IMR-90 (cell line): ENCODE measurements around the gene KYNU. TPM values are rescaled to one million over a fixed set of nuclear protein-coding genes. Genes with fewer than 3 reads are reported as not detected.

Experiments
- ATAC-seq: fragments of 200-7000 bp; cut with Tn5 transposase; 2 replicates; pipeline ENCODE4 v1.9.1; 2020; ENCODE audit warnings: low read depth, mild to moderate bottlenecking, moderate library complexity
- BruUV-seq: library from RNA; stranded (reverse); fragments of 400-500 nt; replicated peaks from 2 replicates; lab custom pipeline; 2021; lab: Mats Ljungman, UMichigan
- CTCF ChIA-PET: fragments of 300-600 bp; formaldehyde crosslinking; extraction: SDS; loops from one replicate; lab custom pipeline; 2021; ENCODE audit warnings: antibody characterized with exemption; lab: Yijun Ruan, JAX
- POLR2A ChIA-PET: fragments of 300-600 bp; sonication (Branson Sonifier 250); formaldehyde crosslinking; loops from one replicate; lab custom pipeline; 2022; ENCODE audit warnings: antibody characterized with exemption; ENCODE audit not compliant: unreplicated experiment; lab: Charles Lee
- DNase-seq: peaks from one replicate; pipeline ENCODE4 v3.0.0; 2013
- H2AFZ ChIP-seq: replicated peaks from 2 replicates; pipeline ENCODE3; 2013; ENCODE audit warnings: low read length, mild to moderate bottlenecking; ENCODE audit not compliant: poor library complexity
- H2AK5ac ChIP-seq: 2 replicates; pipeline ENCODE4 v1.6.1; 2013; ENCODE audit warnings: low read depth, low read length, inconsistent platforms
- H2AK9ac ChIP-seq: replicated peaks from 2 replicates; pipeline ENCODE3; 2013; ENCODE audit warnings: mild to moderate bottlenecking, low read depth, low read length, moderate library complexity; ENCODE audit not compliant: poor library complexity
- H2BK120ac ChIP-seq: 2 replicates; pipeline ENCODE4 v1.6.1; 2013; ENCODE audit warnings: low read depth, low read length, inconsistent platforms
- H2BK15ac ChIP-seq: 3 replicates; pipeline ENCODE4 v1.6.1; 2013; ENCODE audit warnings: low read depth, low read length, inconsistent platforms
- H2BK20ac ChIP-seq: 2 replicates; pipeline ENCODE4 v1.6.1; 2013; ENCODE audit warnings: low read depth, mild to moderate bottlenecking, inconsistent platforms, low read length, moderate library complexity
- H2BK5ac ChIP-seq: 2 replicates; pipeline ENCODE4 v1.6.1; 2013; ENCODE audit warnings: mild to moderate bottlenecking, low read depth, low read length, inconsistent platforms; ENCODE audit not compliant: poor library complexity, severe bottlenecking
- H3K14ac ChIP-seq: replicated peaks from 2 replicates; pipeline ENCODE4 v1.6.1; 2013; ENCODE audit warnings: low read depth, low read length, inconsistent platforms
- H3K18ac ChIP-seq: 2 replicates; pipeline ENCODE4 v1.6.1; 2013; ENCODE audit warnings: low read depth, low read length, control low read depth
- H3K23ac ChIP-seq: 2 replicates; pipeline ENCODE4 v1.6.1; 2013; ENCODE audit warnings: low read depth, low read length, inconsistent platforms
- H3K27ac ChIP-seq: 2 replicates; pipeline ENCODE4 v1.5.1; 2013; ENCODE audit warnings: mild to moderate bottlenecking, control low read depth, low read length; ENCODE audit not compliant: insufficient read depth
- H3K27me3 ChIP-seq: 2 replicates; pipeline ENCODE4 v1.6.1; 2013; ENCODE audit warnings: low read length; ENCODE audit not compliant: control insufficient read depth, insufficient read depth
- H3K36me3 ChIP-seq: 2 replicates; pipeline ENCODE4 v1.6.1; 2013; ENCODE audit warnings: low read length, mixed read lengths; ENCODE audit not compliant: control insufficient read depth, insufficient read depth
- H3K4ac ChIP-seq: 2 replicates; pipeline ENCODE4 v1.6.1; 2013; ENCODE audit warnings: low read depth, low read length, inconsistent platforms
- H3K4me1 ChIP-seq: 2 replicates; pipeline ENCODE4 v1.6.1; 2013; ENCODE audit warnings: low read length, mixed read lengths; ENCODE audit not compliant: control insufficient read depth, insufficient read depth
- H3K4me2 ChIP-seq: 2 replicates; pipeline ENCODE4 v1.6.1; 2013; ENCODE audit warnings: low read depth, mild to moderate bottlenecking, control low read depth, low read length, moderate library complexity
- H3K4me3 ChIP-seq: 2 replicates; pipeline ENCODE4 v1.5.1; 2013; ENCODE audit warnings: low read depth, mild to moderate bottlenecking, control low read depth, low read length, moderate library complexity; ENCODE audit not compliant: insufficient read depth
- H3K56ac ChIP-seq: 2 replicates; pipeline ENCODE4 v1.6.1; 2013; ENCODE audit warnings: low read length, inconsistent platforms; ENCODE audit not compliant: insufficient read depth; ENCODE audit errors: extremely low read depth
- H3K79me1 ChIP-seq, 2 experiments: 2 replicates each; pipeline ENCODE4 v1.6.1; 2013; ENCODE audit warnings: low read length in 2 of 2, inconsistent platforms in 1 of 2, low read depth in 1 of 2
- H3K9ac ChIP-seq: 2 replicates; pipeline ENCODE4 v1.6.1; 2013; ENCODE audit warnings: low read depth, low read length, control low read depth
- H3K9me1 ChIP-seq: 2 replicates; pipeline ENCODE4 v1.6.1; 2013; ENCODE audit warnings: low read length, inconsistent platforms; ENCODE audit not compliant: insufficient read depth
- H3K9me3 ChIP-seq: 2 replicates; pipeline ENCODE4 v1.6.1; 2013; ENCODE audit warnings: low read length; ENCODE audit not compliant: control insufficient read depth, insufficient read depth
- H4K20me1 ChIP-seq: 2 replicates; pipeline ENCODE4 v1.6.1; 2013; ENCODE audit warnings: low read length, inconsistent platforms; ENCODE audit not compliant: insufficient read depth
- H4K5ac ChIP-seq: 2 replicates; pipeline ENCODE4 v1.6.1; 2013; ENCODE audit warnings: mild to moderate bottlenecking, low read depth, low read length, control low read depth
- H4K8ac ChIP-seq, 2 experiments: 2 replicates each; pipeline ENCODE4 v1.6.1; 2013; ENCODE audit warnings: low read depth in 2 of 2, low read length in 2 of 2, control low read depth in 1 of 2, inconsistent platforms in 1 of 2
- H4K91ac ChIP-seq: 2 replicates; pipeline ENCODE4 v1.6.1; 2013; ENCODE audit warnings: low read depth, low read length, inconsistent platforms; ENCODE audit not compliant: insufficient read depth
- CHD1 ChIP-seq: IDR thresholded peaks from 2 replicates; pipeline ENCODE4 v1.6.1; 2012; ENCODE audit warnings: low read depth, low read length, improper control_type of control experiment
- CTCF ChIP-seq: conservative IDR thresholded peaks from 2 replicates; pipeline ENCODE4 v1.5.1; 2012; ENCODE audit warnings: mild to moderate bottlenecking, low read depth, low read length, improper control_type of control experiment
- ELK1 ChIP-seq: fragments of 150-350 bp; IDR thresholded peaks from 2 replicates; pipeline ENCODE4 v1.6.1; 2016; ENCODE audit warnings: low read depth, mild to moderate bottlenecking, low read length, moderate library complexity, borderline replicate concordance
- NFE2L2 ChIP-seq: fragments of 150-350 bp; IDR thresholded peaks from 2 replicates; pipeline ENCODE4 v1.6.1; 2016; ENCODE audit warnings: low read depth, mild to moderate bottlenecking, low read length
- RAD21 ChIP-seq: IDR thresholded peaks from 2 replicates; pipeline ENCODE4 v1.6.1; 2012; ENCODE audit warnings: low read length, improper control_type of control experiment
- RCOR1 ChIP-seq: IDR thresholded peaks from 2 replicates; pipeline ENCODE4 v1.6.1; 2012; ENCODE audit warnings: mild to moderate bottlenecking, low read length, improper control_type of control experiment; ENCODE audit not compliant: insufficient replicate concordance
- RFX5 ChIP-seq: IDR thresholded peaks from 2 replicates; pipeline ENCODE4 v1.8.0; 2012; ENCODE audit warnings: low read depth, mild to moderate bottlenecking, low read length, moderate library complexity
- WGBS, 2 experiments: methylation state at CpG; one replicate each; pipeline versions ENCODE4 v1.1.5 to v1.1.7; 2013; ENCODE audit warnings: missing lambda C conversion rate in 2 of 2; ENCODE audit not compliant: insufficient read length in 1 of 2; ENCODE audit errors: extremely low coverage in 2 of 2; 5-methylcytosine and 5-hydroxymethylcytosine counted together
- dilution Hi-C: fragments of 300-500 bp; cut with HindIII; formaldehyde crosslinking; loops from one replicate; pipeline ENCODE4 v1.14.3; 2018; ENCODE audit warnings: low sequenced_read_pairs; ENCODE audit not compliant: unreplicated experiment
- in situ Hi-C: fragments of 300-500 bp; cut with MboI; formaldehyde crosslinking; loops from 3 replicates; pipeline ENCODE4 v1.14.3; 2019; ENCODE audit warnings: low sequenced_read_pairs, inconsistent platforms, mixed read lengths
- intact Hi-C: fragments of 100-400 bp; cut with micrococcal nuclease; formaldehyde crosslinking; loops from 2 replicates; pipeline ENCODE4 v1.10.0; 2022
- polyA plus RNA-seq, 3 experiments: library from polyadenylated mRNA; depleted of rRNA; stranded (reverse); fragments of >200 nt; gene quantifications; 2 replicates each; pipeline ENCODE4 v1.2.3, GENCODE V29; 2012; ENCODE audit warnings: low replicate concordance in 1 of 3
- total RNA-seq: library from RNA; depleted of rRNA; stranded (reverse); fragments of >200 nt; gene quantifications from 2 replicates; pipeline ENCODE4 v1.2.3, GENCODE V29; 2012

Gene KYNU
- total and polyA plus RNA-seq, 2 of the 4 experiments (the other 2 are of a cell fraction), result 0.75 to 2.9 TPM

GRCh38 chr2:142937347-142937746 lies 59.9 kb downstream of the KYNU start:
- no peak overlapping the region for H2AK5ac ChIP-seq

More at GRCh38 chr2:142937347-142937746, 59.9 kb downstream of the KYNU start:
- Histone ChIP-seq H4K8ac (no peak overlapping the region), H3K9me1 (no peaks in the 10 kb centered on the region), H3K14ac (no peak overlapping the region), H3K4me3 (no peak overlapping the region), H3K9me3 (no peaks in the 10 kb centered on the region), H3K27me3 (no peaks in the 10 kb centered on the region), H4K5ac (no peak overlapping the region), H4K20me1 (no peaks in the 10 kb centered on the region), H3K4me2 (no peak overlapping the region), H2AFZ (no peak overlapping the region), H3K36me3 (no peaks in the 10 kb centered on the region), H4K91ac (no peak overlapping the region), H2BK120ac (no peak overlapping the region), H3K18ac (no peak overlapping the region), H2AK9ac (no peak overlapping the region), H3K4me1 (peaks cover 2% of the 10 kb centered on the region; the same call in 1 of the 2 replicates), H2BK20ac (no peak overlapping the region), H2BK15ac (no peak overlapping the region), H3K23ac (no peak overlapping the region), H2BK5ac (no peak overlapping the region), H3K79me1 (no peaks in the 10 kb centered on the region), H3K27ac (no peak overlapping the region), H3K4ac (no peak overlapping the region), H3K9ac (no peak overlapping the region), H3K56ac (no peak overlapping the region)
- TF ChIP-seq RAD21, result no peak
- TF ChIP-seq CHD1, result no peak
- TF ChIP-seq NFE2L2, result no peak
- TF ChIP-seq RFX5, result no peak
- TF ChIP-seq RCOR1, result no peak
- no peak for TF ChIP-seq ELK1
- TF ChIP-seq CTCF, result no peak
- CTCF ChIA-PET, result no interaction called here
- intact Hi-C loops (no loop called here), in situ Hi-C loops (no loop called here), dilution Hi-C loops (no loop called here)
- POLR2A ChIA-PET, result no interaction called here
- ATAC-seq (no peak), DNase-seq (no peak)
- no TSS peak for BruUV-seq
- no CpG with 5 or more reads among the region's 3 CpGs for WGBS, 2 experiments
